Brain microvascular endothelial cell (primary cell): ENCODE data around the gene PPP4R3B.

Source experiments
- DNase-seq: peaks from one replicate; pipeline ENCODE4 v3.0.0-alpha.2; 2020
- H3K27ac ChIP-seq: fragments of 250-450 bp; sonication (Bioruptor Pico); 2 replicates; pipeline ENCODE4 v1.5.1; 2020; ENCODE audit warnings: mild to moderate bottlenecking, moderate library complexity
- H3K27me3 ChIP-seq: fragments of 250-450 bp; sonication (Bioruptor Pico); replicated peaks from 2 replicates; pipeline ENCODE4 v1.5.1; 2020; ENCODE audit warnings: mild to moderate bottlenecking
- H3K36me3 ChIP-seq: fragments of 250-450 bp; sonication (Bioruptor Pico); replicated peaks from 2 replicates; pipeline ENCODE4 v1.5.1; 2020; ENCODE audit warnings: mild to moderate bottlenecking
- H3K4me3 ChIP-seq: 2 replicates; pipeline ENCODE4 v1.5.1; 2011; ENCODE audit warnings: low read depth, mild to moderate bottlenecking, control low read depth, low read length, moderate library complexity
- CTCF ChIP-seq: IDR thresholded peaks from 2 replicates; pipeline ENCODE4 v1.5.1; 2011; ENCODE audit warnings: low read depth, mild to moderate bottlenecking, moderate library complexity, low read length, control low read depth, inconsistent platforms; ENCODE audit errors: missing control alignments
- in situ Hi-C: cut with HindIII; loops from 2 replicates; pipeline ENCODE4 v1.10.0; 2017; ENCODE audit warnings: low sequenced_read_pairs, low pct_ligation_motif_present

Gene PPP4R3B

DNA sequence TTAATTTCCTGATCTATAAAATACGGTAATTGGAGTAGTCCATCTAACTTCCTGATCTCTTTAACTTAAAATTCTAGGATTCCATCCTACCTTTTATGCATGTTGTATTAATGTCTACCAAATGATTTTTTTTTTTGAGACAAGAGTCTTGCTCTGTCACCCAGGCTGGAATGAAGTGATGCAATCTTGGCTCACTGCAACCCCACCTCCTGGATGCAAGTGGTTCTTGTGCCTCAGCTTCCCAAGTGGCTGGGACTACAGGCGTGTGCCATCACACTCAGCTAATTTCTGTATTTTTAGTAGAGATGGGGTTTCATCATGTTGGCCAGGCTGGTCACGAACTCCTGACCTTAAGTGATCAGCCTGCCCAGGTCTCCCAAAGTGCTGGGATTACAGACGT, 50.1 kb downstream of the PPP4R3B start:
- Histone ChIP-seq H3K4me3 (no peak overlapping the region), H3K36me3 (peaks cover 9% of the 10 kb centered on the region), H3K27ac (no peak overlapping the region), H3K27me3 (no peaks in the 10 kb centered on the region)
- DNase-seq = no peak
- in situ Hi-C loops = no loop called here
- no peak for TF ChIP-seq CTCF

- Histone ChIP-seq H3K36me3 (peaks cover 11% of the 10 kb centered on the region), H3K27ac (no peak overlapping the region), H3K4me3 (no peak overlapping the region), H3K27me3 (no peaks in the 10 kb centered on the region)
- DNase-seq = no peak
- no peak for TF ChIP-seq CTCF
- in situ Hi-C loops = no loop called here
Measured at GRCh38 chr2:55565613-55566012, 51.8 kb downstream of the PPP4R3B start.

- in situ Hi-C loops = no loop called here
- no peak for DNase-seq
- no peak for TF ChIP-seq CTCF
- Histone ChIP-seq H3K27me3 (no peaks in the 10 kb centered on the region), H3K36me3 (peaks cover 30% of the 10 kb centered on the region), H3K4me3 (no peak overlapping the region), H3K27ac (no peak overlapping the region)
Measured at GRCh38 chr2:55560855-55561254, 56.6 kb downstream of the PPP4R3B start.

GRCh38 chr2:55556809-55557208, 60.6 kb downstream of the PPP4R3B start:
- H3K27ac ChIP-seq = no peak overlapping the region
- DNase-seq = no peak
- no peak for TF ChIP-seq CTCF
- H3K4me3 ChIP-seq = no peak overlapping the region
- in situ Hi-C loops = no loop called here
- H3K36me3 ChIP-seq = peaks cover 24% of the 10 kb centered on the region
- H3K27me3 ChIP-seq = no peaks in the 10 kb centered on the region

DNA sequence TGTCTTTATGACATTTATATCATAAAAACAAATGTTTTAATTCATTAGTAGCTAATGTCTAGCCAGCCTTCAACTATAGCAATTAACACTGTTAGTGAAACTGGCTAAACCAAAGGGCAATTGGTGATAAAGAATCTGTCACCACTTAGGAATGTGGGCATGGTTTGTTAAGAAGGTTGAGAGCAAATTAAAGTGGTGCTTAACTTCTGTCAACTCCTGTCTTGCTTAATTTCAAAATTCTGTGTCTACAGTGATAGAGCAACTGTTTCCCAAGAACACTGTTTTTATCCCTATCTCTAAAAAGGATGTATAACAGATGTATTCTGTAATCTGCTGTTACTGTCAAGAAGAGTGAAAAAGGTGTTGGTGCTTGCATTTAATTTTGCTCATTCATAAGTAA, 61.4 kb downstream of the PPP4R3B start:
- no peak for TF ChIP-seq CTCF
- in situ Hi-C loops = no loop called here

DNA sequence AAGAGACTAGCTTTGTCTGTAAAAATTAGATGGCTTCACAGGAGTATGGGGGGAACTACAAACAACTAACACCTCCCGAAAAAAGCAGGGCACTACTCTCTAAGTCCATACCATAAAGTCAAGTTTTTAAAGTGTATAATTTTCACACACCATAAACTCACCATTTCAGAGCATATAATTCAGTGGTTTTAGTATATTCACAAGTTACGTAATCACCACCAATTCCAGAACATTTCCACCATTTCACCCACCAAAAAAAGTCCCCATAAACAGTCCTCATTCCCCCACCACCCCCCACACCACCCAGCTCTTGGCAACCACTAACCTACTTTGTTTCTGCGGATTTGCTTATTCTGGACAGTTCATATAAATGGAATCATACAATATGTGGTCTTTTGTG, 64.1 kb downstream of the PPP4R3B start:
- peaks cover 10% of the 10 kb centered on the region for H3K36me3 ChIP-seq
- in situ Hi-C loops = no loop called here

More for the DNA sequence above, 61.4 kb downstream of the PPP4R3B start:
- no peak for DNase-seq
- Histone ChIP-seq H3K27me3 (no peaks in the 10 kb centered on the region), H3K27ac (no peak overlapping the region), H3K4me3 (no peak overlapping the region), H3K36me3 (peaks cover 23% of the 10 kb centered on the region)

More for the DNA sequence above, 64.1 kb downstream of the PPP4R3B start:
- no peak for TF ChIP-seq CTCF
- Histone ChIP-seq H3K27me3 (no peaks in the 10 kb centered on the region), H3K4me3 (no peak overlapping the region), H3K27ac (no peak overlapping the region)
- no peak for DNase-seq
